IPS-15b (cell line): ENCODE results near the gene PRSS56.

Experiments used
- H3K27me3 ChIP-seq: one replicate; pipeline ENCODE4 v1.6.1; 2013; ENCODE audit warnings: low read length; ENCODE audit not compliant: control insufficient read depth, insufficient read depth
- H3K36me3 ChIP-seq: one replicate; pipeline ENCODE4 v1.6.1; 2013; ENCODE audit warnings: low read length; ENCODE audit not compliant: control insufficient read depth, insufficient read depth
- H3K4me1 ChIP-seq: one replicate; pipeline ENCODE4 v1.6.1; 2013; ENCODE audit warnings: mild to moderate bottlenecking, low read length; ENCODE audit not compliant: control insufficient read depth, insufficient read depth
- H3K4me3 ChIP-seq: one replicate; pipeline ENCODE4 v1.5.1; 2013; ENCODE audit warnings: low read depth, low read length
- H3K9ac ChIP-seq: one replicate; pipeline ENCODE4 v1.6.1; 2013; ENCODE audit warnings: low read depth, mild to moderate bottlenecking, low read length
- H3K9me3 ChIP-seq: one replicate; pipeline ENCODE4 v1.6.1; 2013; ENCODE audit warnings: mild to moderate bottlenecking, low read length; ENCODE audit not compliant: control insufficient read depth, insufficient read depth

Gene PRSS56

GRCh38 chr2:232519581-232520438 is at the start of gene PRSS56:
TSS of gene PRSS56 (plus strand) at chr2:232520388. CDS start at chr2:232520599, 211 bp downstream.
- Histone ChIP-seq H3K27me3 (peaks cover 40% of the 10 kb centered on the region), H3K36me3 (no peaks in the 10 kb centered on the region), H3K4me1 (no peaks in the 10 kb centered on the region), H3K9me3 (no peaks in the 10 kb centered on the region), H3K9ac (no peak within 1 kb of the TSS), H3K4me3 (no peak within 1 kb of the TSS)

- Histone ChIP-seq H3K27me3 (peaks cover 6% of the 10 kb centered on the region), H3K36me3 (no peaks in the 10 kb centered on the region), H3K4me1 (no peaks in the 10 kb centered on the region), H3K9ac (no peak overlapping the region), H3K4me3 (no peak overlapping the region), H3K9me3 (no peaks in the 10 kb centered on the region)
These were observed 46.7 kb upstream of the PRSS56 start for GRCh38 chr2:232473467-232473890.

DNA sequence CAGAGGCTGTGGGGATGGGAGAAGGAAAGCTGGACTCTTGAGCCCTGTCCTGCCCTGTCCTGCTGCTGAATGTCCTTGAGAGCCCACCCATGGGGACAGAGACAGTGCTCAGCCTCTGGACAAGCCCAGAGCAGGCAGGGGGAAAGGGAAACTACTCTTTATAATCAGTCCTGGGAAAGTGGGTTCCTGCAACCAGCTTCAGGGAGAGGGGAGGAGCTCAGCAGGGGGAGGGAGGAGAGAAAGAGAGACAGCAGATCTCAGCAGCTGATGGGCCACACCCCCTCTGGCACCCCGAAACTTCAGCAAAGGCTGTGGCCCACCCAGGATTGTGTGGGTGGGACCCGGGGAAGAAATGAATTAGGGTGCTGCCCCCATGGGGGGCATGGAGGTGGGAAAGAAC is 44.1 kb upstream of the PRSS56 start:
- H3K9me3 ChIP-seq = no peaks in the 10 kb centered on the region
- peaks cover 6% of the 10 kb centered on the region for H3K27me3 ChIP-seq
- no peak overlapping the region for H3K4me3 ChIP-seq
- H3K9ac ChIP-seq = no peak overlapping the region
- H3K36me3 ChIP-seq = no peaks in the 10 kb centered on the region
- H3K4me1 ChIP-seq = no peaks in the 10 kb centered on the region

DNA sequence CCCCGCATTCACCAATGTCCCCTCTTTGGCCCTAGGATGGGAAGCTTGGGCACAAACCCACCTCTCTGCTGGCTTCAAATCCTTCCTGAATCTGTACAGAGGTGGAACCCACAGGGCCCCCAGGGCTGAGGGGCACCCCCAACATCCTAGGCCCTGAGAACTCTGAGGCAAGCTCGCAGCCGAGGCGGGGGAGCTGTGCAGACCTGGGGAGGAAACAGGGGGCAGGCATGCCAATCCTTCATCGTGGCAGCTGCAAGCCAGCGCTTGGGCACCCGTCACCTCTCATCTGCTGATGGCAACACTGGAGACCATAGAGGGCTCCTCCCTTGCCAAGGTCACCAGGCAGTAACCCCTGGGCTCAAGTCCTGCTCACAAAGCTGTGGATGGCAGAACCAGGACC is 43.4 kb upstream of the PRSS56 start:
- Histone ChIP-seq H3K9ac (no peak overlapping the region), H3K36me3 (no peaks in the 10 kb centered on the region), H3K4me3 (no peak overlapping the region), H3K9me3 (no peaks in the 10 kb centered on the region), H3K27me3 (peaks cover 6% of the 10 kb centered on the region), H3K4me1 (no peaks in the 10 kb centered on the region)

DNA sequence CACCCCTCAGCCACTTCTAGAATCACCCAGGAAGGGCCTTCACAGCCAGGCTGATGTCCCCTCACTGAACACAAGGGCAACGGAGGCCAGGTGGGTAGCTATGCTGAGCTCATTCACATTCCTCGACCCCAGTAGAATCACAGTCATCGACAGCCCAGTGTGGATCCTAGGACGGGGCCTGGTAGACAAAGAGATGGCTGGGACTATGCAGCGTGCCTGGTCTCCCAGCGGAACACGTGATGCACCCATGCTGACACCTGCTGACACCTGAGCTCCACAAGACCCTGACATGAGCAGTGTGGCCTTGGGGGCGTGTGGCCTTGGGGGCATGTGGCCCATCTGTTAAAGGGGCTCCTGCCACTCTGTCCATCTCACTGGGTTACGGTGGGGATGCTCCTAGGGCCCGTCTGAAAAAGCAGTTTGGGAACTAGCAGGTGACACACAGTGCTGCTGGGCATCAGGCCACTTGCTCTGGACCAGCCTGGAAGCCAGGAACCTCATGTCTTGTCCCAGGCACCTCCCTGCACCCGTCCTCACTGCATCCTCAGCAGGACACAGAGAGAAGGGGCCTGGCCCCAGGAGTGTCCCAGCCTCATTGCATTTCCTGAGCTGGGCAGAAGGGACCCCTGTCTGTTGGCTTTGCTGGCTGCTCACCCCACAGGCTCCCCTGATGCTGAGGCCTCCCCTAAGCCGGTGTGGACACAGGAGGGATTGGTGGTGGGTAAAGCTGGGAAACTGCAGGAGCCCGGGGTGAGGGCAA is 42.3 kb upstream of the PRSS56 start:
- no peak overlapping the region for H3K9ac ChIP-seq
- peaks cover 6% of the 10 kb centered on the region for H3K27me3 ChIP-seq
- H3K4me3 ChIP-seq = no peak overlapping the region
- H3K36me3 ChIP-seq = peaks cover 3% of the 10 kb centered on the region
- no peaks in the 10 kb centered on the region for H3K4me1 ChIP-seq
- H3K9me3 ChIP-seq = no peaks in the 10 kb centered on the region

- peaks cover 3% of the 10 kb centered on the region for H3K36me3 ChIP-seq
- no peak overlapping the region for H3K9ac ChIP-seq
- H3K9me3 ChIP-seq = no peaks in the 10 kb centered on the region
- no peaks in the 10 kb centered on the region for H3K4me1 ChIP-seq
- no peak overlapping the region for H3K4me3 ChIP-seq
- H3K27me3 ChIP-seq = peaks cover 7% of the 10 kb centered on the region
These were observed 41.4 kb upstream of the PRSS56 start for GRCh38 chr2:232478571-232479340.

- Histone ChIP-seq H3K36me3 (peaks cover 3% of the 10 kb centered on the region), H3K9me3 (no peaks in the 10 kb centered on the region), H3K9ac (no peak overlapping the region), H3K27me3 (peaks cover 14% of the 10 kb centered on the region), H3K4me3 (no peak overlapping the region), H3K4me1 (no peaks in the 10 kb centered on the region)
These were observed 40.6 kb upstream of the PRSS56 start for GRCh38 chr2:232479341-232480200.

- Histone ChIP-seq H3K4me3 (no peak overlapping the region), H3K27me3 (peaks cover 21% of the 10 kb centered on the region), H3K4me1 (no peaks in the 10 kb centered on the region), H3K36me3 (peaks cover 3% of the 10 kb centered on the region), H3K9me3 (no peaks in the 10 kb centered on the region), H3K9ac (no peak overlapping the region)
These were observed 39.7 kb upstream of the PRSS56 start for GRCh38 chr2:232480201-232481190.

GRCh38 chr2:232481322-232482140 is 38.7 kb upstream of the PRSS56 start:
- peaks cover 3% of the 10 kb centered on the region for H3K36me3 ChIP-seq

More at GRCh38 chr2:232481322-232482140, 38.7 kb upstream of the PRSS56 start:
- Histone ChIP-seq H3K27me3 (peaks cover 32% of the 10 kb centered on the region), H3K9me3 (no peaks in the 10 kb centered on the region), H3K4me3 (no peak overlapping the region), H3K4me1 (no peaks in the 10 kb centered on the region), H3K9ac (no peak overlapping the region)
